Panc1 (cell line): ENCODE results near the gene NOTCH4. TPM values are rescaled to one million over a fixed set of nuclear protein-coding genes. Genes with fewer than 3 reads are reported as not detected.

ENCODE experiments used
- ATAC-seq: fragments of 200-7000 bp; cut with Tn5 transposase; 2 replicates; pipeline ENCODE4 v1.9.1; 2020; ENCODE audit warnings: mild to moderate bottlenecking, moderate library complexity
- BruUV-seq: library from RNA; stranded (reverse); fragments of 400-500 nt; replicated peaks from 2 replicates; lab custom pipeline; 2021; lab: Mats Ljungman, UMichigan
- CTCF ChIA-PET: fragments of 300-600 bp; sonication (Branson Sonifier 250); formaldehyde crosslinking; loops from one replicate; lab custom pipeline; 2022; ENCODE audit warnings: antibody characterized with exemption; lab: Charles Lee
- POLR2A ChIA-PET: fragments of 300-600 bp; sonication (Branson Sonifier 250); formaldehyde crosslinking; loops from one replicate; lab custom pipeline; 2022; ENCODE audit warnings: antibody characterized with exemption; lab: Charles Lee
- DNase-seq: peaks from one replicate; pipeline ENCODE4 v3.0.0-alpha.2; 2010; ENCODE audit warnings: low read depth, low spot score
- H3K27ac ChIP-seq: 2 replicates; pipeline ENCODE4 v1.5.1; 2011; ENCODE audit warnings: mild to moderate bottlenecking, low read length, inconsistent platforms
- H3K27me3 ChIP-seq: fragments of 200-500 bp; sonication (Bioruptor generic); 2 replicates; pipeline ENCODE4 v1.6.0; 2014; ENCODE audit warnings: low read length, inconsistent platforms; ENCODE audit not compliant: control insufficient read depth, insufficient read depth
- H3K36me3 ChIP-seq: fragments of 200-500 bp; sonication (Bioruptor generic); 2 replicates; pipeline ENCODE4 v1.5.1; 2014; ENCODE audit warnings: inconsistent platforms, mild to moderate bottlenecking, low read length, moderate library complexity; ENCODE audit not compliant: control insufficient read depth, insufficient read depth
- H3K4me1 ChIP-seq: 2 replicates; pipeline ENCODE4 v1.5.1; 2011; ENCODE audit warnings: inconsistent platforms, mild to moderate bottlenecking, low read length, moderate library complexity; ENCODE audit not compliant: control insufficient read depth, insufficient read depth
- H3K4me3 ChIP-seq, 2 experiments: 2 replicates each; pipeline ENCODE4 v1.5.1; 2011 to 2012; ENCODE audit warnings: low read depth in 2 of 2, low read length in 2 of 2, mild to moderate bottlenecking in 2 of 2, inconsistent platforms in 1 of 2, moderate library complexity in 1 of 2
- H3K9me3 ChIP-seq: fragments of 200-500 bp; sonication (Bioruptor generic); 2 replicates; pipeline ENCODE4 v1.5.1; 2014; ENCODE audit warnings: low read depth, mild to moderate bottlenecking, inconsistent platforms, low read length, moderate library complexity; ENCODE audit not compliant: control insufficient read depth, insufficient read depth
- CTCF ChIP-seq: fragments of 450-650 bp; IDR thresholded peaks from 2 replicates; pipeline ENCODE4 v1.5.1; 2017; ENCODE audit warnings: mild to moderate bottlenecking
- POLR2AphosphoS5 ChIP-seq: IDR thresholded peaks from 2 replicates; pipeline ENCODE4 v1.6.1; 2012; ENCODE audit warnings: mild to moderate bottlenecking, low read depth, low read length, moderate library complexity
- REST ChIP-seq, 2 experiments: IDR thresholded peaks; 2 replicates each; pipeline ENCODE4 v1.6.1; 2011 to 2012; ENCODE audit warnings: low read depth in 2 of 2, control low read depth in 1 of 2, low read length in 1 of 2, mild to moderate bottlenecking in 1 of 2, moderate library complexity in 1 of 2; ENCODE audit not compliant: insufficient read depth in 1 of 2
- SIN3A ChIP-seq: IDR thresholded peaks from 2 replicates; pipeline ENCODE4 v1.6.1; 2012; ENCODE audit warnings: low read depth, mild to moderate bottlenecking, low read length, moderate library complexity, borderline replicate concordance; ENCODE audit not compliant: insufficient read depth
- TCF7L2 ChIP-seq: IDR thresholded peaks from 2 replicates; pipeline ENCODE4 v1.6.1; 2011; ENCODE audit warnings: mild to moderate bottlenecking, low read depth, low read length, inconsistent platforms
- in situ Hi-C: cut with HindIII; loops from 2 replicates; pipeline ENCODE4 v1.10.0; 2016; ENCODE audit warnings: low sequenced_read_pairs, low pct_unique_long_range_greater_than_20kb
- intact Hi-C: fragments of 100-400 bp; cut with micrococcal nuclease; formaldehyde crosslinking; loops from one replicate; pipeline ENCODE4 v1.10.0; 2022; ENCODE audit not compliant: unreplicated experiment
- total RNA-seq: library from RNA; stranded (reverse); gene quantifications from one replicate; pipeline ENCODE4 v1.2.1, GENCODE V29; 2021; ENCODE audit not compliant: unreplicated experiment

The NOTCH4 gene
- total RNA-seq, 1 experiment from 2014 or later, result 2.0 TPM

GRCh38 chr6:32222333-32223230 is 1.3 kb downstream of the NOTCH4 start:
- ChIA-PET CTCF (no interaction called here), POLR2A (no interaction called here)
- TF ChIP-seq CTCF, result no peak
- no peak for TF ChIP-seq SIN3A
- TF ChIP-seq TCF7L2, result no peak
- TF ChIP-seq REST (IDR thresholded peaks at IDR 0.05; ENCODE audit: insufficient read depth in 1 of 2, low read depth in 2 of 2, low read length in 1 of 2), result no peak
- no peak for TF ChIP-seq POLR2AphosphoS5
- Histone ChIP-seq H3K9me3 (no peaks in the 10 kb centered on the region), H3K27me3 (no peaks in the 10 kb centered on the region), H3K4me3 (no peak overlapping the region), H3K27ac (no peak overlapping the region), H3K36me3 (no peaks in the 10 kb centered on the region), H3K4me1 (no peaks in the 10 kb centered on the region)
- intact Hi-C loops (no loop called here), in situ Hi-C loops (no loop called here)
- ATAC-seq (no peak), DNase-seq (no peak)
- BruUV-seq, result no TSS peak

- H3K36me3 ChIP-seq, result no peaks in the 10 kb centered on the region
- no peak for TF ChIP-seq POLR2AphosphoS5
- TF ChIP-seq CTCF, result no peak
- TF ChIP-seq SIN3A, result no peak
- TF ChIP-seq TCF7L2, result no peak
- no peak for TF ChIP-seq REST (IDR thresholded peaks at IDR 0.05; ENCODE audit: insufficient read depth in 1 of 2, low read depth in 2 of 2, low read length in 1 of 2)
- intact Hi-C loops (no loop called here), in situ Hi-C loops (no loop called here)
- BruUV-seq, result no TSS peak
- no peak overlapping the region for H3K4me3 ChIP-seq
- ATAC-seq, result no peak
- no peak for DNase-seq
- H3K27me3 ChIP-seq, result no peaks in the 10 kb centered on the region
- ChIA-PET CTCF (no interaction called here), POLR2A (no interaction called here)
- H3K4me1 ChIP-seq, result no peaks in the 10 kb centered on the region
- no peaks in the 10 kb centered on the region for H3K9me3 ChIP-seq
- H3K27ac ChIP-seq, result no peak overlapping the region
Measured at GRCh38 chr6:32220021-32220420, 3.8 kb downstream of the NOTCH4 start.
